Endothelial cell (in vitro differentiated cells): Measurements from ENCODE around the gene C1QC. TPM values are rescaled to one million over a fixed set of nuclear protein-coding genes. Genes with fewer than 3 reads are reported as not detected.

Experiments
- DNase-seq: peaks from one replicate; pipeline ENCODE4 v3.0.0; 2021; ENCODE audit warnings: low spot score
- H3K27ac Mint-ChIP-seq: one replicate; pipeline ENCODE4 v1.8.0; 2021; ENCODE audit warnings: mixed read lengths, inconsistent platforms; ENCODE audit not compliant: unreplicated experiment
- H3K27me3 Mint-ChIP-seq: one replicate; pipeline ENCODE4 v1.8.0; 2021; ENCODE audit warnings: mild to moderate bottlenecking, moderate library complexity, mixed read lengths, inconsistent platforms; ENCODE audit not compliant: unreplicated experiment
- H3K36me3 Mint-ChIP-seq: one replicate; pipeline ENCODE4 v1.8.0; 2021; ENCODE audit warnings: mild to moderate bottlenecking, low read depth, mixed read lengths, inconsistent platforms; ENCODE audit not compliant: unreplicated experiment
- H3K4me1 Mint-ChIP-seq: one replicate; pipeline ENCODE4 v1.8.0; 2021; ENCODE audit warnings: mild to moderate bottlenecking, mixed read lengths, inconsistent platforms; ENCODE audit not compliant: unreplicated experiment
- H3K4me3 Mint-ChIP-seq: one replicate; pipeline ENCODE4 v1.8.0; 2021; ENCODE audit warnings: mild to moderate bottlenecking, mixed read lengths, inconsistent platforms; ENCODE audit not compliant: unreplicated experiment
- H3K9me3 Mint-ChIP-seq: one replicate; pipeline ENCODE4 v1.8.0; 2021; ENCODE audit warnings: mixed read lengths, inconsistent platforms; ENCODE audit not compliant: unreplicated experiment
- total RNA-seq: library from RNA; stranded (reverse); fragmentation: NEBNext Ultra II Directional; extraction: Animal tissue kit (Norgen Biotek cat#: 25700); gene quantifications from one replicate; pipeline ENCODE4 v1.2.1, GENCODE V29; 2021; ENCODE audit not compliant: unreplicated experiment
- TF ChIP-seq, protein P1 (sequence below): fragments of 200-600 bp; sonication (generic); IDR thresholded peaks from one replicate; pipeline ENCODE4 v1.5.0; 2021; ENCODE audit warnings: antibody characterized with exemption; ENCODE audit not compliant: unreplicated experiment

C1QC gene
- total RNA-seq, 1 donor from 2014 or later = not detected

GRCh38 chr1:22652881-22653316 lies 9.5 kb downstream of the C1QC start, which contains the start of gene C1QB:
Gene C1QB, plus strand, starts transcription at chr1:22653236. Its CDS starts 6,227 bp downstream, at chr1:22659463.
- H3K4me3 Mint-ChIP-seq = no peak within 1 kb of the TSS
- no peak within 1 kb of the TSS for H3K27ac Mint-ChIP-seq
- no peaks in the 10 kb centered on the region for H3K36me3 Mint-ChIP-seq
- TF ChIP-seq, protein P1, sequence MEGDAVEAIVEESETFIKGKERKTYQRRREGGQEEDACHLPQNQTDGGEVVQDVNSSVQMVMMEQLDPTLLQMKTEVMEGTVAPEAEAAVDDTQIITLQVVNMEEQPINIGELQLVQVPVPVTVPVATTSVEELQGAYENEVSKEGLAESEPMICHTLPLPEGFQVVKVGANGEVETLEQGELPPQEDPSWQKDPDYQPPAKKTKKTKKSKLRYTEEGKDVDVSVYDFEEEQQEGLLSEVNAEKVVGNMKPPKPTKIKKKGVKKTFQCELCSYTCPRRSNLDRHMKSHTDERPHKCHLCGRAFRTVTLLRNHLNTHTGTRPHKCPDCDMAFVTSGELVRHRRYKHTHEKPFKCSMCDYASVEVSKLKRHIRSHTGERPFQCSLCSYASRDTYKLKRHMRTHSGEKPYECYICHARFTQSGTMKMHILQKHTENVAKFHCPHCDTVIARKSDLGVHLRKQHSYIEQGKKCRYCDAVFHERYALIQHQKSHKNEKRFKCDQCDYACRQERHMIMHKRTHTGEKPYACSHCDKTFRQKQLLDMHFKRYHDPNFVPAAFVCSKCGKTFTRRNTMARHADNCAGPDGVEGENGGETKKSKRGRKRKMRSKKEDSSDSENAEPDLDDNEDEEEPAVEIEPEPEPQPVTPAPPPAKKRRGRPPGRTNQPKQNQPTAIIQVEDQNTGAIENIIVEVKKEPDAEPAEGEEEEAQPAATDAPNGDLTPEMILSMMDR = no peak
- no peaks in the 10 kb centered on the region for H3K4me1 Mint-ChIP-seq
- peaks cover 6% of the 10 kb centered on the region for H3K27me3 Mint-ChIP-seq
- no peak for DNase-seq
- H3K9me3 Mint-ChIP-seq = no peaks in the 10 kb centered on the region

DNA sequence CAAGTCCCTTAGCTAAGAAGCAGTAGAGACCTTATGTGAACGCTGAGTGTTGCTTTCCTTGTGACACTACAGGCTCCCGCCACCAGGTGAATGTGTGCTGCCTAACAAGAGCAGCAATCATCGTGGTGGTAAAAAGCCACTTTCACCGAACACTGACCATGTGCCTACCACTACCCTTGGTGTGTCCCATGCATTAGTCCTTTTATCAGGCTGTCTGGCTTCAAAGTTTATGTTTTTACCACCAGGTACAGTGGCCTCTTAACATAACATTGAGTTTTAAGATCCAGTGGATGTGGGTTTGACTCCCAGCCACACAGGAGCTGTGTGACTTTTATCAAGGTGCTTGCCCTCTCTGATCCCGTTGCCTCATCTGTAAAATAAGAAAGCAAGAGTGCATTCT lies 11.3 kb downstream of the C1QC start:
- Mint-ChIP-seq H3K9me3 (no peaks in the 10 kb centered on the region), H3K4me1 (no peaks in the 10 kb centered on the region), H3K4me3 (no peak overlapping the region), H3K36me3 (no peaks in the 10 kb centered on the region), H3K27me3 (peaks cover 9% of the 10 kb centered on the region), H3K27ac (no peak overlapping the region)
- DNase-seq = no peak
- TF ChIP-seq, protein P1 = peak; percentile 41

DNA sequence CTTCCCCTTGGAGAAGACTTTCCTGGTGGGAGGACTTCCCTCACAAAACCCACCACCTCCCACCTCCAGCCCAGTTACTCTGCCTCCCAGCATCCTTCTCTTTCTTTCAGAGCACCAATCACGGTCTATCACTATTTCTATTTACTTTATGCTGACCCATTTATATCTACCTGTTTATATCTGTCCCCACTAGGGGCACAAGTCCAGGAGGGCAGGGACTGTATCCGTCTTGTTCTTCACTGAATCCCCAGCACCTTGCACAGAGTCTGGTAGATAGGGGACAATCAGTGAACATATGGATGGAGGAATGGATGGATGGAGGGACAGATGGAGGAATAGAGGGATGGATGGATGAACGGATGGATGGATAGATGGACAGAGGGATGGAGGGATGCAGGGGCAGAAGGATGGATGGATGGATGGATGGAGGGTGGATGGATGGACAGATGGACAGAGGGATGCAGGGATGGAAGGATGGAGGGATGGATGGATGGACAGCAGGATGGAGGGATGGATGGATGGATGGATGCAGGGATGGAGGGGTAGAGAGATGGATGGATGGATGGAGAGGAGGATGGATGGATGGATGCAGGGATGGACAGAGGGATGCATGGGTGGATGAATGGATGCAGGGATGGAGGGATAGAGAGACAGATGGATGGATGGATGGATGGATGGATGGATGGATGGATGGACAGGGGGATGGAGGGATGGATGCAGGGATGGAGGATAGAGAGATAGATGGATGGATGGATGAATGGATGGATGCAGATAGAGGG lies 15.1 kb downstream of the C1QC start:
- no peaks in the 10 kb centered on the region for H3K36me3 Mint-ChIP-seq
- H3K4me1 Mint-ChIP-seq = no peaks in the 10 kb centered on the region
- no peak for DNase-seq
- peaks cover 9% of the 10 kb centered on the region for H3K27me3 Mint-ChIP-seq
- H3K4me3 Mint-ChIP-seq = no peak overlapping the region
- no peak overlapping the region for H3K27ac Mint-ChIP-seq
- TF ChIP-seq, protein P1 = peak; percentile 31
- no peaks in the 10 kb centered on the region for H3K9me3 Mint-ChIP-seq

GRCh38 chr1:22660716-22661241 lies 17.3 kb downstream of the C1QC start:
- Mint-ChIP-seq H3K27me3 (peaks cover 13% of the 10 kb centered on the region), H3K4me3 (no peak overlapping the region)

More at GRCh38 chr1:22660716-22661241, 17.3 kb downstream of the C1QC start:
- H3K9me3 Mint-ChIP-seq = no peaks in the 10 kb centered on the region
- DNase-seq = no peak
- H3K4me1 Mint-ChIP-seq = no peaks in the 10 kb centered on the region
- no peak overlapping the region for H3K27ac Mint-ChIP-seq
- no peaks in the 10 kb centered on the region for H3K36me3 Mint-ChIP-seq
- TF ChIP-seq, protein P1 = no peak
